ENCODE measurements around the gene ACADSB. TPM values are rescaled to one million over a fixed set of nuclear protein-coding genes. Genes with fewer than 3 reads are reported as not detected.

ACADSB gene
- total RNA-seq, 4 donors from 2014 or later, result 7.5 to 13.5 (median 10.4) TPM

- no peak overlapping the region for H3K4me3 ChIP-seq
- TF ChIP-seq CTCF (IDR thresholded peaks at IDR 0.05), result no peak
- no peaks in the 10 kb centered on the region for H3K9me3 ChIP-seq
- H3K27me3 ChIP-seq, result no peaks in the 10 kb centered on the region
- no peak for DNase-seq
- intact Hi-C loops (cut with DNase I), result no loop called here
- H3K36me3 ChIP-seq, result no peaks in the 10 kb centered on the region
- 51 to 69% methylated on average over 2 of the region's 2 CpGs for WGBS, 2 donors
- H3K4me1 ChIP-seq, result peaks cover 0 to 5% (median 0%) of the 10 kb centered on the region in 3 donors
- no peak overlapping the region for H3K27ac ChIP-seq
These were observed 15.7 kb downstream of the ACADSB start for GRCh38 chr10:123024540-123024939.

- H3K9me3 ChIP-seq, result no peaks in the 10 kb centered on the region
- H3K36me3 ChIP-seq, result no peaks in the 10 kb centered on the region
- no peak overlapping the region for H3K4me3 ChIP-seq
- no peak overlapping the region for H3K27ac ChIP-seq
- no peaks in the 10 kb centered on the region for H3K27me3 ChIP-seq
- intact Hi-C loops (cut with DNase I), result no loop called here
- TF ChIP-seq POLR2A (IDR thresholded peaks at IDR 0.05), result no peak
- no peak for TF ChIP-seq CTCF (IDR thresholded peaks at IDR 0.05)
- WGBS, 2 donors, result 53 to 68% methylated on average over 1 of the region's 1 CpG
- DNase-seq, result no peak
- peaks cover 0 to 5% (median 0%) of the 10 kb centered on the region in 3 donors for H3K4me1 ChIP-seq
These were observed 17.5 kb downstream of the ACADSB start for GRCh38 chr10:123026302-123026701.

GRCh38 chr10:123027861-123028260 lies 19.1 kb downstream of the ACADSB start:
- Histone ChIP-seq H3K9me3 (no peaks in the 10 kb centered on the region), H3K27me3 (no peaks in the 10 kb centered on the region), H3K4me1 (peaks cover 0 to 5% (median 0%) of the 10 kb centered on the region in 3 donors), H3K36me3 (no peaks in the 10 kb centered on the region), H3K4me3 (no peak overlapping the region), H3K27ac (no peak overlapping the region)
- TF ChIP-seq CTCF (IDR thresholded peaks at IDR 0.05), result no peak
- no peak for DNase-seq
- intact Hi-C loops (cut with DNase I), result no loop called here

GRCh38 chr10:123031124-123031523 lies 22.3 kb downstream of the ACADSB start:
- 92 to 100% methylated on average over 1 of the region's 1 CpG for WGBS, 2 donors
- Histone ChIP-seq H3K27ac (no peak overlapping the region), H3K4me1 (no peaks in the 10 kb centered on the region), H3K9me3 (no peaks in the 10 kb centered on the region), H3K36me3 (peaks cover 0 to 23% (median 0%) of the 10 kb centered on the region in 3 donors), H3K27me3 (no peaks in the 10 kb centered on the region), H3K4me3 (no peak overlapping the region)
- no peak for DNase-seq
- TF ChIP-seq CTCF (IDR thresholded peaks at IDR 0.05), result no peak
- no peak for TF ChIP-seq POLR2A (IDR thresholded peaks at IDR 0.05)
- intact Hi-C loops (cut with DNase I), result no loop called here

- H3K4me3 ChIP-seq, result no peak overlapping the region
- TF ChIP-seq POLR2A (IDR thresholded peaks at IDR 0.05) (no peak), CTCF (IDR thresholded peaks at IDR 0.05) (no peak)
- no peak for DNase-seq
- no peaks in the 10 kb centered on the region for H3K9me3 ChIP-seq
- no peaks in the 10 kb centered on the region for H3K27me3 ChIP-seq
- intact Hi-C loops (cut with DNase I), result no loop called here
- peaks cover 0 to 53% (median 0%) of the 10 kb centered on the region in 3 donors for H3K36me3 ChIP-seq
- no peaks in the 10 kb centered on the region for H3K4me1 ChIP-seq
- no peak overlapping the region for H3K27ac ChIP-seq
These were observed 25.5 kb downstream of the ACADSB start for GRCh38 chr10:123034332-123034731.
